NCI-H774 (cell line): Measurements from ENCODE around the gene GAB2.

Source experiments
- DNase-seq: peaks from one replicate; lab custom pipeline; 2025; lab: John Stamatoyannopoulos, UW

Gene GAB2

GRCh38 chr11:78220218-78221157, 197.1 kb downstream of the GAB2 start:
- no peak for DNase-seq

GRCh38 chr11:78219493-78220217, 198.0 kb downstream of the GAB2 start:
- DNase-seq, result no peak

GRCh38 chr11:78218707-78219492, 198.7 kb downstream of the GAB2 start:
- no peak for DNase-seq

GRCh38 chr11:78217650-78218541, 199.7 kb downstream of the GAB2 start:
- no peak for DNase-seq

- no peak for DNase-seq
Observed at GRCh38 chr11:78216571-78217287, 200.9 kb downstream of the GAB2 start.

- no peak for DNase-seq
Observed at GRCh38 chr11:78216021-78216420, 201.6 kb downstream of the GAB2 start.

GRCh38 chr11:78214331-78215194, 203.1 kb downstream of the GAB2 start:
- no peak for DNase-seq

- DNase-seq, result no peak
Observed at GRCh38 chr11:78213526-78214330, 203.9 kb downstream of the GAB2 start.

- no peak for DNase-seq
Observed at GRCh38 chr11:78212586-78213371, 204.8 kb downstream of the GAB2 start.

- DNase-seq, result no peak
Observed at GRCh38 chr11:78211565-78211964, 206.1 kb downstream of the GAB2 start.

- DNase-seq, result no peak
Observed at GRCh38 chr11:78210000-78210608, 207.5 kb downstream of the GAB2 start.

- no peak for DNase-seq
Observed at GRCh38 chr11:78209478-78209877, 208.1 kb downstream of the GAB2 start.

- DNase-seq, result no peak
Observed at GRCh38 chr11:78208257-78209165, 209.1 kb downstream of the GAB2 start.

GRCh38 chr11:78207532-78208256, 209.9 kb downstream of the GAB2 start:
- DNase-seq, result no peak

- DNase-seq, result no peak
Observed at GRCh38 chr11:78205691-78206090, 211.9 kb downstream of the GAB2 start.

GRCh38 chr11:78205256-78205655, 212.4 kb downstream of the GAB2 start:
- no peak for DNase-seq
